Calu3 (cell line): ENCODE measurements around the gene SNRPD2. TPM values are rescaled to one million over a fixed set of nuclear protein-coding genes. Genes with fewer than 3 reads are reported as not detected.

Experiments used
- BruUV-seq: library from RNA; stranded (reverse); fragments of 400-500 nt; replicated peaks from 2 replicates; lab custom pipeline; 2021; lab: Mats Ljungman, UMichigan
- CTCF ChIA-PET: fragments of 300-600 bp; sonication (Branson Sonifier 250); formaldehyde crosslinking; loops from one replicate; lab custom pipeline; 2022; ENCODE audit warnings: antibody characterized with exemption; lab: Charles Lee
- DNase-seq: peaks from one replicate; pipeline ENCODE4 v3.0.0; 2022
- H3K27ac Mint-ChIP-seq: one replicate; pipeline ENCODE4 v1.8.0; 2022; ENCODE audit warnings: mixed read lengths; ENCODE audit not compliant: unreplicated experiment
- H3K27me3 Mint-ChIP-seq: one replicate; pipeline ENCODE4 v1.8.0; 2022; ENCODE audit warnings: mixed read lengths; ENCODE audit not compliant: unreplicated experiment
- H3K36me3 Mint-ChIP-seq: one replicate; pipeline ENCODE4 v1.8.0; 2022; ENCODE audit warnings: mild to moderate bottlenecking, moderate library complexity, mixed read lengths; ENCODE audit not compliant: insufficient read depth, unreplicated experiment
- H3K4me1 Mint-ChIP-seq: one replicate; pipeline ENCODE4 v1.8.0; 2022; ENCODE audit warnings: mild to moderate bottlenecking, low read depth, mixed read lengths; ENCODE audit not compliant: unreplicated experiment
- H3K4me3 Mint-ChIP-seq: one replicate; pipeline ENCODE4 v1.8.0; 2022; ENCODE audit warnings: mild to moderate bottlenecking, low read depth, moderate library complexity, mixed read lengths; ENCODE audit not compliant: unreplicated experiment
- H3K9me3 Mint-ChIP-seq: one replicate; pipeline ENCODE4 v1.8.0; 2022; ENCODE audit warnings: low read depth, mixed read lengths; ENCODE audit not compliant: unreplicated experiment
- CTCF ChIP-seq: fragments of 200-600 bp; IDR thresholded peaks from one replicate; pipeline ENCODE4 v1.8.0; 2022; ENCODE audit warnings: antibody characterized with exemption; ENCODE audit not compliant: unreplicated experiment
- intact Hi-C: fragments of 100-400 bp; cut with micrococcal nuclease; formaldehyde crosslinking; loops from one replicate; pipeline ENCODE4 v1.10.0; 2022; ENCODE audit not compliant: unreplicated experiment
- microRNA-seq: library from miRNA; unstranded; fragments of <30 nt; microRNA quantifications from one replicate; pipeline ENCODE4 v1.2.0, GENCODE V29; 2022
- total RNA-seq: library from RNA; stranded (reverse); gene quantifications from 2 replicates; pipeline ENCODE4 v1.2.3, GENCODE V29; 2022

The SNRPD2 gene
- total RNA-seq, 1 experiment from 2014 or later, result 663 TPM

GRCh38 chr19:45638930-45639729 is 52.6 kb downstream of the SNRPD2 start, which contains the start of gene EML2:
EML2 (minus strand) TSS chr19:45639397; CDS start chr19:45639376, 21 bp downstream.
- BruUV-seq, result no TSS peak
- DNase-seq, result peak; percentile 80
- H3K9me3 Mint-ChIP-seq, result peaks cover 7% of the 10 kb centered on the region
- peaks cover 10% of the 10 kb centered on the region for H3K27me3 Mint-ChIP-seq
- H3K4me3 Mint-ChIP-seq, result peak within 1 kb of the TSS; percentile 77
- peak; percentile 62 for TF ChIP-seq CTCF
- H3K27ac Mint-ChIP-seq, result peak within 1 kb of the TSS; percentile 70
- CTCF ChIA-PET, result interaction anchor here (0.6 to 1.0 kb wide), 6 partner anchors 9 to 59 kb away, joined by 3 to 4 read pairs (median 4); no protein-coding TSS in a partner anchor
- peaks cover 45% of the 10 kb centered on the region for H3K4me1 Mint-ChIP-seq
- intact Hi-C loops, result no loop called here
- peaks cover 66% of the 10 kb centered on the region for H3K36me3 Mint-ChIP-seq

- BruUV-seq, result TSS peak; percentile 62
- peak overlapping the region; percentile 70 for H3K27ac Mint-ChIP-seq
- peaks cover 35% of the 10 kb centered on the region for H3K4me1 Mint-ChIP-seq
- DNase-seq, result peak; percentile 61
- H3K4me3 Mint-ChIP-seq, result peak overlapping the region; percentile 77
- H3K27me3 Mint-ChIP-seq, result no peaks in the 10 kb centered on the region
- H3K36me3 Mint-ChIP-seq, result peaks cover 72% of the 10 kb centered on the region
- CTCF ChIA-PET, result interaction anchor here (0.5 to 0.7 kb wide), 2 partner anchors 22 to 24 kb away, joined by 4 to 5 read pairs; no protein-coding TSS in a partner anchor
- peaks cover 7% of the 10 kb centered on the region for H3K9me3 Mint-ChIP-seq
- TF ChIP-seq CTCF, result no peak
- intact Hi-C loops, result no loop called here
Measured at GRCh38 chr19:45637890-45638667, 53.7 kb downstream of the SNRPD2 start.

Small RNA genes within 50 kb of the gene (microRNA-seq; reads per million reads assigned to microRNA genes)
- gene MIR330, result 793 reads per million, percentile 82 among the genes with 10 or more reads in this experiment
- gene MIR642A, result not detected
- not detected for gene MIR642B

Other genes with a start within 250 kb of the SNRPD2 start
- 18.7 and 23.8 TPM in 2 replicates for gene FOSB, start 224.0 kb downstream of the SNRPD2 start, total RNA-seq
- gene RTN2, start 194.9 kb downstream of the SNRPD2 start, total RNA-seq, result 5.7 and 7.2 TPM in 2 replicates
- gene PPM1N, start 193.5 kb downstream of the SNRPD2 start, total RNA-seq, result 5.0 and 6.8 TPM in 2 replicates
- 194 and 219 TPM in 2 replicates for gene VASP, start 184.5 kb downstream of the SNRPD2 start, total RNA-seq
- 14.2 and 17.1 TPM in 2 replicates for gene OPA3, start 107.2 kb downstream of the SNRPD2 start, total RNA-seq
- gene GPR4, start 89.7 kb downstream of the SNRPD2 start, total RNA-seq, result not detected in 2 replicates
- 93.7 and 94.0 TPM in 2 replicates for gene EML2, start 52.6 kb downstream of the SNRPD2 start, total RNA-seq
- gene GIPR, start 23.7 kb downstream of the SNRPD2 start, total RNA-seq, result 6.9 TPM in 2 replicates
- 20.4 and 20.7 TPM in 2 replicates for gene QPCTL, start 713 bp upstream of the SNRPD2 start, total RNA-seq
- 43.8 and 53.6 TPM in 2 replicates for gene FBXO46, start 38.9 kb upstream of the SNRPD2 start, total RNA-seq
- gene MEIOSIN, start 41.5 kb upstream of the SNRPD2 start, total RNA-seq, result not detected in 2 replicates
- gene SIX5, start 77.3 kb upstream of the SNRPD2 start, total RNA-seq, result 12.9 and 15.0 TPM in 2 replicates
- 70.8 and 76.0 TPM in 2 replicates for gene DMPK, start 90.5 kb upstream of the SNRPD2 start, total RNA-seq
- gene DMWD, start 100.9 kb upstream of the SNRPD2 start, total RNA-seq, result 74.9 and 76.9 TPM in 2 replicates
- gene RSPH6A, start 123.4 kb upstream of the SNRPD2 start, total RNA-seq, result 0.44 and 0.52 TPM in 2 replicates
- 130 and 135 TPM in 2 replicates for gene SYMPK, start 171.2 kb upstream of the SNRPD2 start, total RNA-seq
- 12.1 and 19.9 TPM in 2 replicates for gene FOXA3, start 172.4 kb upstream of the SNRPD2 start, total RNA-seq
- 36.9 and 37.4 TPM in 2 replicates for gene IRF2BP1, start 194.2 kb upstream of the SNRPD2 start, total RNA-seq
- gene MYPOP, start 210.7 kb upstream of the SNRPD2 start, total RNA-seq, result 11.9 and 13.1 TPM in 2 replicates
- not detected in 2 replicates for gene NANOS2, start 222.8 kb upstream of the SNRPD2 start, total RNA-seq